SIG-M5 (cell line): Measurements from ENCODE around the gene DNMT3L.

Experiments
- DNase-seq: peaks from one replicate; lab custom pipeline; 2025; lab: John Stamatoyannopoulos, UW

Gene DNMT3L

GRCh38 chr21:44279354-44280260 lies 17.9 kb upstream of the DNMT3L start:
- no peak for DNase-seq

GRCh38 chr21:44275041-44275440 lies 13.3 kb upstream of the DNMT3L start:
- no peak for DNase-seq

- DNase-seq: no peak
Measured at GRCh38 chr21:44273046-44273445, 11.3 kb upstream of the DNMT3L start.

GRCh38 chr21:44272284-44272858 lies 10.7 kb upstream of the DNMT3L start:
- DNase-seq: no peak

- no peak for DNase-seq
Measured at GRCh38 chr21:44271558-44272283, 10.0 kb upstream of the DNMT3L start.

- no peak for DNase-seq
Measured at GRCh38 chr21:44269090-44269489, 7.4 kb upstream of the DNMT3L start.

- no peak for DNase-seq
Measured at GRCh38 chr21:44267655-44268142, 6.0 kb upstream of the DNMT3L start.

- DNase-seq: no peak
Measured at GRCh38 chr21:44265734-44266270, 4.1 kb upstream of the DNMT3L start.

- no peak for DNase-seq
Measured at GRCh38 chr21:44263768-44264167, 2.1 kb upstream of the DNMT3L start.

- DNase-seq: no peak
Measured at GRCh38 chr21:44263221-44263760, 1.6 kb upstream of the DNMT3L start.

- DNase-seq: no peak
Measured at GRCh38 chr21:44262338-44263056, 800 bp upstream of the DNMT3L start.

GRCh38 chr21:44260791-44261631 lies 686 bp downstream of the DNMT3L start:
- no peak for DNase-seq

- no peak for DNase-seq
Measured at GRCh38 chr21:44260066-44260465, 1.6 kb downstream of the DNMT3L start.

GRCh38 chr21:44259082-44259705 lies 2.5 kb downstream of the DNMT3L start:
- DNase-seq: no peak

GRCh38 chr21:44258056-44258725 lies 3.5 kb downstream of the DNMT3L start:
- no peak for DNase-seq

GRCh38 chr21:44255511-44255981 lies 6.2 kb downstream of the DNMT3L start:
- DNase-seq: no peak

- DNase-seq: no peak
Measured at GRCh38 chr21:44253832-44254710, 7.6 kb downstream of the DNMT3L start.
